Endodermal cell (in vitro differentiated cells): ENCODE data around the gene C1orf185. TPM values are rescaled to one million over a fixed set of nuclear protein-coding genes. Genes with fewer than 3 reads are reported as not detected.

ENCODE experiments used
- DNase-seq: peaks from one replicate; pipeline ENCODE4 v3.0.0-alpha.2; 2017
- H3K27ac ChIP-seq: 2 replicates; pipeline ENCODE4 v1.5.1; 2013; ENCODE audit warnings: mild to moderate bottlenecking, low read depth, low read length, moderate library complexity
- H3K27me3 ChIP-seq: 2 replicates; pipeline ENCODE4 v1.6.1; 2013; ENCODE audit warnings: mild to moderate bottlenecking, low read length, moderate library complexity; ENCODE audit not compliant: insufficient read depth, control insufficient read depth, poor library complexity, severe bottlenecking
- H3K36me3 ChIP-seq: 2 replicates; pipeline ENCODE4 v1.7.0; 2013; ENCODE audit warnings: mild to moderate bottlenecking, low read length, moderate library complexity; ENCODE audit not compliant: control insufficient read depth, insufficient read depth
- H3K4me1 ChIP-seq: one replicate; pipeline ENCODE4 v1.7.0; 2013; ENCODE audit warnings: low read length; ENCODE audit not compliant: control insufficient read depth, insufficient read depth
- H3K4me3 ChIP-seq: 2 replicates; pipeline ENCODE4 v1.5.1; 2013; ENCODE audit warnings: mild to moderate bottlenecking, low read length, moderate library complexity
- H3K9ac ChIP-seq: 2 replicates; pipeline ENCODE4 v1.6.1; 2013; ENCODE audit warnings: mild to moderate bottlenecking, low read length, moderate library complexity; ENCODE audit not compliant: poor library complexity, severe bottlenecking; ENCODE audit errors: extremely low read depth
- H3K9me3 ChIP-seq: 2 replicates; pipeline ENCODE4 v1.6.1; 2013; ENCODE audit warnings: mild to moderate bottlenecking, low read length, moderate library complexity; ENCODE audit not compliant: control insufficient read depth
- H3K27ac Mint-ChIP-seq: 2 replicates; pipeline ENCODE4 v1.8.0; 2020; ENCODE audit warnings: mixed read lengths
- H3K27me3 Mint-ChIP-seq: 2 replicates; pipeline ENCODE4 v1.8.0; 2021; ENCODE audit warnings: mild to moderate bottlenecking, mixed read lengths; ENCODE audit not compliant: insufficient read depth
- H3K36me3 Mint-ChIP-seq: 2 replicates; pipeline ENCODE4 v1.8.0; 2020; ENCODE audit warnings: low read depth, mixed read lengths
- H3K4me1 Mint-ChIP-seq: 2 replicates; pipeline ENCODE4 v1.8.0; 2020; ENCODE audit warnings: mixed read lengths
- H3K4me3 Mint-ChIP-seq: 2 replicates; pipeline ENCODE4 v1.8.0; 2020; ENCODE audit warnings: mild to moderate bottlenecking, moderate library complexity, mixed read lengths
- H3K9me3 Mint-ChIP-seq: 2 replicates; pipeline ENCODE4 v1.8.0; 2020; ENCODE audit warnings: mild to moderate bottlenecking, mixed read lengths
- WGBS, 2 experiments: methylation state at CpG; one replicate each; pipeline versions ENCODE4 v1.1.5 to v1.1.7; 2013; ENCODE audit warnings: missing lambda C conversion rate in 2 of 2, mixed read lengths in 1 of 2; ENCODE audit not compliant: insufficient coverage in 1 of 2, insufficient read length in 1 of 2; 5-methylcytosine and 5-hydroxymethylcytosine counted together
- total RNA-seq, 2 donors: library from RNA; stranded (reverse); fragmentation: NEBNext Ultra II Directional in 1 of 2; extraction: Animal tissue kit (Norgen Biotek cat#: 25700) in 1 of 2; gene quantifications; 2 replicates in 1 of 2; 3 replicates in 1 of 2; pipeline ENCODE4 v1.2.1, GENCODE V29; 2021
- TF ChIP-seq, protein P1 (sequence below): fragments of 200-600 bp; sonication (generic); conservative IDR thresholded peaks from 2 replicates; pipeline ENCODE4 v1.5.0; 2021; ENCODE audit warnings: antibody characterized with exemption, mild to moderate bottlenecking

The C1orf185 gene
- total RNA-seq, 2 donors from 2014 or later: not detected

DNA sequence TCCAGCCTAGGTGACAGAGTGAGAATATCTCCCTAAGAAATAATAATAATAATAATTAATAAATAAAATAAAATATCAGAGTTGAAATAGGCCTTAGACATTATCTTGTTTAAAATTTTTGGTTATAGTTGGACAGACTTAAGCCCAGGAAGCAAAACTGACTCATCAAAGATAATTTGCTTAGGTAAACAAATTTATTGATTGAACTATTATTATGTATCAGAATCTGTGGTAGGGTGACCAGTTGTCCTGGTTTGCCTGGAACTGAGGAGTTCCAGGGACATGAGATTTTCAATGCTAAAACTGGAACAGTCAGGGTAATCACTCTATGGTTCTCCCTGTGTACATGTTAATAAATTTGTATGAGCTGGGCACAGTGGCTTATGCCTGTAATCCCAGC, 86.2 kb downstream of the C1orf185 start:
- H3K4me3 Mint-ChIP-seq: no peak overlapping the region

DNA sequence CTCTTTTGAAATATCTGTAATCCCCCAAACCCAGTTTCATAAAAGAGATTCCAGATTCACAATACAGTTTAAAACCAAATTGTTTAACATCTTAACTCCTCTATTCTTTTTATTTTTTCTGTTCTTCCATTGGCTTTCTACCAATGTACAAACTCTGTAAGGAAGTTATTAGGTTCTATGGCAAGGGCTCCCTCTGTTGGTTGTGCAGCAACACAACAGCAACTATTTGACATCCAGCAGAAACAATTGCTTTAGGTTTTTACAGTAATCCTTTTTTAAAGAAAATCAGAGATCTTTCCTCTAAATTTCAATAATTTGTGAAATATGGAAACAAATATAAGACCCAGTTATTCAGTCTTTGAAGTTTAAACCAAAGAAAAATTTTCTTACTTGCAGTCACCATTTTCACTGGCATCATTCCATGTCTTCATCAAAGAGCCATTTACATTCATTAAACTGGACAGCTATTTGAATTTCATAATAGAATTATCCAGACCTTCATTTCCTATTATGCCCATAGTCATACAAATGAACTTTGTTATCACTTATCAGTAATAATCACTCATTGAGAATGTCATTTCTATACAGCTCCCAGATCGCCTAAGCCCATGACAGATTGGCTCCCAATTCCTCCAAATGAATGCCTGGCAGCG, 87.5 kb downstream of the C1orf185 start:
- no peaks in the 10 kb centered on the region for H3K4me1 Mint-ChIP-seq
- H3K9ac ChIP-seq: no peak overlapping the region
- TF ChIP-seq, protein P1, sequence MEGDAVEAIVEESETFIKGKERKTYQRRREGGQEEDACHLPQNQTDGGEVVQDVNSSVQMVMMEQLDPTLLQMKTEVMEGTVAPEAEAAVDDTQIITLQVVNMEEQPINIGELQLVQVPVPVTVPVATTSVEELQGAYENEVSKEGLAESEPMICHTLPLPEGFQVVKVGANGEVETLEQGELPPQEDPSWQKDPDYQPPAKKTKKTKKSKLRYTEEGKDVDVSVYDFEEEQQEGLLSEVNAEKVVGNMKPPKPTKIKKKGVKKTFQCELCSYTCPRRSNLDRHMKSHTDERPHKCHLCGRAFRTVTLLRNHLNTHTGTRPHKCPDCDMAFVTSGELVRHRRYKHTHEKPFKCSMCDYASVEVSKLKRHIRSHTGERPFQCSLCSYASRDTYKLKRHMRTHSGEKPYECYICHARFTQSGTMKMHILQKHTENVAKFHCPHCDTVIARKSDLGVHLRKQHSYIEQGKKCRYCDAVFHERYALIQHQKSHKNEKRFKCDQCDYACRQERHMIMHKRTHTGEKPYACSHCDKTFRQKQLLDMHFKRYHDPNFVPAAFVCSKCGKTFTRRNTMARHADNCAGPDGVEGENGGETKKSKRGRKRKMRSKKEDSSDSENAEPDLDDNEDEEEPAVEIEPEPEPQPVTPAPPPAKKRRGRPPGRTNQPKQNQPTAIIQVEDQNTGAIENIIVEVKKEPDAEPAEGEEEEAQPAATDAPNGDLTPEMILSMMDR: peak; percentile 96
- no peak overlapping the region for H3K27ac ChIP-seq
- H3K9me3 ChIP-seq: no peaks in the 10 kb centered on the region
- no peaks in the 10 kb centered on the region for H3K9me3 Mint-ChIP-seq
- H3K27ac Mint-ChIP-seq: no peak overlapping the region
- H3K27me3 Mint-ChIP-seq: no peaks in the 10 kb centered on the region
- no peaks in the 10 kb centered on the region for H3K27me3 ChIP-seq
- DNase-seq: peak; percentile 61
- 87 to 95% methylated on average over 2 of the region's 2 CpGs for WGBS, 2 experiments
- H3K36me3 ChIP-seq: no peaks in the 10 kb centered on the region
- no peaks in the 10 kb centered on the region for H3K4me1 ChIP-seq
- no peak overlapping the region for H3K4me3 Mint-ChIP-seq
- H3K4me3 ChIP-seq: no peak overlapping the region
- no peaks in the 10 kb centered on the region for H3K36me3 Mint-ChIP-seq

More for the DNA sequence above, 86.2 kb downstream of the C1orf185 start:
- H3K27ac Mint-ChIP-seq: no peak overlapping the region
- H3K4me1 Mint-ChIP-seq: no peaks in the 10 kb centered on the region
- H3K9me3 Mint-ChIP-seq: no peaks in the 10 kb centered on the region
- Histone ChIP-seq H3K27ac (no peak overlapping the region), H3K4me3 (no peak overlapping the region), H3K4me1 (no peaks in the 10 kb centered on the region), H3K9me3 (no peaks in the 10 kb centered on the region), H3K27me3 (no peaks in the 10 kb centered on the region), H3K9ac (no peak overlapping the region), H3K36me3 (no peaks in the 10 kb centered on the region)
- TF ChIP-seq, protein P1: no peak
- no peak for DNase-seq
- H3K36me3 Mint-ChIP-seq: no peaks in the 10 kb centered on the region
- no peaks in the 10 kb centered on the region for H3K27me3 Mint-ChIP-seq

DNA sequence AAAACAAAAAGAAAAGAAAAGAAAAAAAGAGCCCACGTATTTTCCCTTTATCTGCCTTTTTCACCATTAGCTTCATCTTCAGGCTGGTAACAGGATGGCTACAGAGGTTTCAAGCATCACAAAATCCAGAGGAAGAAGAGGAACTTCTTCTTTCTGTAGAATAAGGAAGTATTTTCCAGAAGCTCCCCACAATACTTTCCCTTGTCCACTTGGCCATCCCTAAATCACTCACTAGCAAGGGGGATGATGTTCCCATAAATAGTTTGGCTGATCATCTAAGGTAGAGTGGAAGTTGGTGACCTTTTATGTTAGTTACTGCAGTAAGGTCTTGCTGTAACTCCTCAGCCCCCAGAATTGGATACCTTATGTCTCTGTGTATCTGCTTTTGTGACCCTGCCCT, 88.9 kb downstream of the C1orf185 start:
- Mint-ChIP-seq H3K4me1 (no peaks in the 10 kb centered on the region), H3K36me3 (no peaks in the 10 kb centered on the region), H3K27ac (no peak overlapping the region), H3K9me3 (no peaks in the 10 kb centered on the region), H3K27me3 (no peaks in the 10 kb centered on the region), H3K4me3 (no peak overlapping the region)
- Histone ChIP-seq H3K36me3 (no peaks in the 10 kb centered on the region), H3K9ac (no peak overlapping the region), H3K4me3 (no peak overlapping the region), H3K9me3 (no peaks in the 10 kb centered on the region), H3K4me1 (no peaks in the 10 kb centered on the region), H3K27me3 (no peaks in the 10 kb centered on the region), H3K27ac (no peak overlapping the region)
- no peak for DNase-seq
- TF ChIP-seq, protein P1: no peak
- WGBS, 2 experiments: 33% methylated on average over 1 of the region's 1 CpG; no CpG with 5 or more reads in 1 of the 2 experiments
